GM21528 (cell line): ENCODE results near the gene BLOC1S3.

Experiments
- ATAC-seq: cut with Tn5 transposase; IDR thresholded peaks from one replicate; pipeline ENCODE4 v1.9.1; 2021; ENCODE audit warnings: mild to moderate bottlenecking, moderate library complexity; ENCODE audit not compliant: unreplicated experiment, low FRiP score

The BLOC1S3 gene

GRCh38 chr19:45179072-45179891 lies 698 bp downstream of the BLOC1S3 start:
- no peak for ATAC-seq

GRCh38 chr19:45179892-45180370 lies 1.3 kb downstream of the BLOC1S3 start:
- no peak for ATAC-seq

DNA sequence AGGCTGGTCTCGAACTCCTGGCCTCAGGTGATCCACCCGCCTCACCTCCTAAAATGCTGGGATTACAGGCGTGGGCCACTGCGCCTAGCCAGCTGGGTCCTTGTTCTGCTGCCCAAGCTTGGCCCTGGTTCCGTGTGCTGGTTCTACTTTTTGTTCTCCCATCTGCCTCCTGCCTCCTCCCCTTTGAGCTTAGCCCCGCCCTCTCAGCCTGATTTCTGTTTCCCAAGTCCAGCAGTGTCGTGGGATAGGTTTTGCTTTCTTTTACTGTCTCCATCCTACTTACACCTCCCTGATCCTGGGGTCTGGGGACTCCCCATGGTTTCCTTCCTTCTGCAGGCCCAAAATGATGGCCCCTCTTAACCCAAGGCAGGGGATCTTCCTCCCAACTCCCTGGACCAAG lies 2.4 kb downstream of the BLOC1S3 start:
- ATAC-seq: no peak

DNA sequence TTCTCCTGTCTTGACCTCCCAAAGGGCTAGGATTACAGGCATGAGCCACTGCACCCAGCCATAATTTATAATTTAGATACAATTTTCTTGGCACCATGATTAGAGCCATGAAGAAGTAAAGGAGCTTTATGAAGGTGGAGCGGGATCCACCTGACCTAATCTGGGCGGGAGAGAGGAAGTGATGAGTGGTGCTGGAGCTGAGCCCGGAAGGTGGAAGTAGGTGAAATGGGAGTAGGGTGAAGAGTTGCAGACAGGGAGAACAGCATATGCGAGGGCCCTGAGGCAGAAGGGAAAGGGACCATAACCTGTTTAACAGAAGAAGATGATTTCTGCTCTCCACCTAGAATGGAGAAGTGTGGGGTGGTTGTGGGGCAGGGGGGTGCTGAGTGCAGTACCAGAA lies 4.2 kb downstream of the BLOC1S3 start:
- ATAC-seq: no peak

DNA sequence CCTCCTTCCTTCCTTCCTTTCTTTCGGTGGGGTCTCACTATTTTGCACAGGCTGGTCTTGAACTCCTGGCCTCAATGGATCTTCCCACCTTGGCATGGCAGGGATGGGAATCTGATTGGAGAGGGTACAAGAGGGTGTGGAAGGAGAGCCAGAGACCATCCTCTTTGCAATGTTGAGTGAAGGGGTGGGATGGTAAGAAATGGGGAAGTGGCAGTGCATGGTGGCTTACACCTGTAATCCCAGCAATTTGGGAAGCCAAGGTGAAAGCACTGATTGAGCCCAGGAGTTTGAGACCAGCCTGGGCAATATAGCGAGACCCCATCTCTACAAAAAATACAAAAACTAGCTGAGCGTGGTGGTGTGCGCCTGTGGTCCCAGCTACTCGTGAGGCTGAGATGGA lies 5.5 kb downstream of the BLOC1S3 start:
- ATAC-seq: no peak

- no peak for ATAC-seq
These were observed 8.1 kb downstream of the BLOC1S3 start for GRCh38 chr19:45186509-45187334.

GRCh38 chr19:45187421-45188100 lies 9.0 kb downstream of the BLOC1S3 start:
- ATAC-seq: no peak

- no peak for ATAC-seq
These were observed 11.4 kb downstream of the BLOC1S3 start for GRCh38 chr19:45189971-45190370.

DNA sequence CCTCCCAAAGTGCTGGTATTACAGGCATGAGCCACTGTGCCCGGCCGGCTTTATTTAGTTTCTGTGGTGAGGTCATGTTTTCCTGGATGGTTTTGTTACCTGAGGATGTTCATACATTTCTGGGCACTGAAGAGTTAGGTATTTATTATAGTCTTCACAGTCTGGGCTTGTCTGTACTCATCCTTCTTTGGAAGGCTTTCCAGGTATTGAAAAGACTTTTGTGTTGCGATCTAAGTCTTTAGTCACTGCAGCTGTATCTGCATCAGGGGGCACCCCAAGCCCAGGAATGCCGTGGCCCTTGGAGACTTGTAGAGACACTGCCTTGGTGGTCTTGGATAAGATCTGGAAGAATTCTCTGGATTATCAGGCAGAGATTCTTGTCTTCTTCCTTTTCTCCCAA lies 12.8 kb downstream of the BLOC1S3 start:
- ATAC-seq: no peak

DNA sequence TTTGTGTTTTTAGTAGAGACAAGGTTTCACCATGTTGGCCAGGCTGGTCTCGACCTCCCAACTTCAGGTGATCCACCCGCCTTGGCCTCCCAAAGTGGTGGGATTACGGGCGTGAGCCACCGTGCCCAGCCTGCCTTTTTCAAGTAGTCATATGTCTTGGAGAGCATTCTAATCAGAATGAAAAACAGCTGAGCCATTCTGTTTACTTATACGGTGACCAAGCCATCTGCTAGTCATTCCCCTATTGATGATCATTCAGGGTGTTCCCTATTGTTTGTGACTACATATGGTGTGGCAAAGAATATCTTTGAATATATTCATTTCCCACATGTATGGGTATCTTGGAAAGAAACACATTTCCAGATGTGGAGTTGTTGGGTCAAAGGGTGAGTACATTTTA lies 17.2 kb downstream of the BLOC1S3 start:
- no peak for ATAC-seq

GRCh38 chr19:45200568-45200967 lies 22.0 kb downstream of the BLOC1S3 start:
- no peak for ATAC-seq

GRCh38 chr19:45202637-45203036 lies 24.1 kb downstream of the BLOC1S3 start:
- ATAC-seq: no peak

GRCh38 chr19:45205810-45206209 lies 27.2 kb downstream of the BLOC1S3 start:
- ATAC-seq: no peak

DNA sequence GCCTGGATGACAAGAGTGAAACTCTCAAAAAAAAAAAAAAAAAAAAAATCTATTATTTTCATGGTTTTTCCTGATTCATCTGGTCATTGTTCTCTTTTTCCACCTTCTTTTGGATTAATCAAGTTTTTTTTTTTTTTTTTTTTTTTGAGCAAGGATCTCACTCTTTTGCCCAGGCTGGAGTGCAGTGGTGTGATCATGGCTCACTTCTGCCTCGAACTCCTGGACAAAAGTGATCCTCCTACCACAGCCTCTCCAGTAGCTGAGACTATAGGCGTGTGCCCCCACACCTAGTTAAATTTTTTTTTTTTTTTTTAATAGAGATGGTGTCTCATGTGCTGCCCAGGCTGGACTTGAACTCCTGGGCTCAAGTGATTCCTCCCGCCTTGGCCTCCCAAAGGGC lies 27.7 kb downstream of the BLOC1S3 start:
- no peak for ATAC-seq

GRCh38 chr19:45211751-45212381 lies 33.3 kb downstream of the BLOC1S3 start:
- ATAC-seq: no peak

- no peak for ATAC-seq
These were observed 34.4 kb downstream of the BLOC1S3 start for GRCh38 chr19:45213031-45213430.

GRCh38 chr19:45215391-45216191 lies 37.0 kb downstream of the BLOC1S3 start:
- no peak for ATAC-seq

- ATAC-seq: no peak
These were observed 38.1 kb downstream of the BLOC1S3 start for GRCh38 chr19:45216667-45217066.

DNA sequence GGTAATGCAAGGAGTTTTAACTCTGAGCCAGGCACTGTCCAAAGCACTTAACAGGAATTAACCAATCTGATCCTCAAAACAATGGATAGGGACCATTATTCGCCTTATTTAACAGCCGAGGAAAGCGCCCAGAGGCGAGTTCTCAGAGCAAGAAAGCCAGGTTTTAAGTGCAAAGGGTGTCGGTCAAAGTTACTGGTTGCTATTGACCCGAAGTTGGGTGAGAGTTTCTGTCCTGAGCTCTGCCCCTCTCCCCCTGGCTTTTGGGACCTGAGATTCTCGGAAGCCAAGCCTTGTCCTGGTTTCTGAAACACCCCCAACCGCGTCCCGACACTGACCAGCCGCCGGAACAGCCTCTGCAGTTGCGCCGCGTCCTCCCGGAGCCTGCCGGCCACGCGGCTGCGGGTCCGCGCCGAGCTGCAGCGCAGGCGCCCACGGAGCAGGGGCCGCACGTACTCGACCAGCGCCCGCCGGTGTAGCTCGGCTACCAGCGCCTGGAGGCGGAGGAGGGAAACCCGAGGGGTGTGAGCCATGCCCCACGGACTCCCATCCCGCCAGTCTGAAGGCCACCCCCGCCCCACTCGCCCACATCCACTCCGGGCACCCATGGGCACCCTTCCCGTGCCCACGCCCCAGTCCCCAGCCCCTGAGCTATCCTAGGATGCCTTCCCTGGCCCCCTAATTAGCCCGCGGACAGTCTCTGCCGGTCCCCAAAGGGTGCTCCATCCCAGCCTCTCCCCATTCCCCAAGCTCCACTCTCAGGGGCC lies 38.8 kb downstream of the BLOC1S3 start:
- no peak for ATAC-seq
